ENCODE data around the gene OVAAL. TPM values are rescaled to one million over a fixed set of nuclear protein-coding genes. Genes with fewer than 3 reads are reported as not detected.
"Not testable (repeated sequence)": the region's sequence is repeated elsewhere in the genome, so short reads cannot be mapped to it uniquely, and the experiment has no call there.

The OVAAL gene
- total RNA-seq, 1 donor from 2014 or later: not detected

GRCh38 chr1:180545991-180546390 is 12.8 kb upstream of the OVAAL start:
- no peaks in the 10 kb centered on the region for H3K4me1 Mint-ChIP-seq (ENCODE audit: low read depth)
- intact Hi-C loops (cut with micrococcal nuclease): no loop called here
- no peaks in the 10 kb centered on the region for H3K36me3 Mint-ChIP-seq (ENCODE audit: low read depth)
- no peak overlapping the region for H3K27ac Mint-ChIP-seq
- no peak for DNase-seq (ENCODE audit: low spot score)
- H3K9me3 Mint-ChIP-seq: no peaks in the 10 kb centered on the region
- no peak overlapping the region for H3K4me3 Mint-ChIP-seq
- peaks cover 7% of the 10 kb centered on the region for H3K27me3 Mint-ChIP-seq (ENCODE audit: insufficient read depth)

- DNase-seq (ENCODE audit: low spot score): no peak
- no peak overlapping the region for H3K4me3 Mint-ChIP-seq
- no peak overlapping the region for H3K27ac Mint-ChIP-seq
- no peaks in the 10 kb centered on the region for H3K9me3 Mint-ChIP-seq
- no peaks in the 10 kb centered on the region for H3K4me1 Mint-ChIP-seq (ENCODE audit: low read depth)
- H3K36me3 Mint-ChIP-seq (ENCODE audit: low read depth): no peaks in the 10 kb centered on the region
- peaks cover 1% of the 10 kb centered on the region for H3K27me3 Mint-ChIP-seq (ENCODE audit: insufficient read depth)
- intact Hi-C loops (cut with micrococcal nuclease): no loop called here
Observed at GRCh38 chr1:180548686-180549317, 10.0 kb upstream of the OVAAL start.

- H3K36me3 Mint-ChIP-seq (ENCODE audit: low read depth); H3K27me3 Mint-ChIP-seq (ENCODE audit: insufficient read depth): not testable (repeated sequence)
Observed at GRCh38 chr1:180549770-180550169, 9.0 kb upstream of the OVAAL start.

GRCh38 chr1:180550241-180550640 is 8.5 kb upstream of the OVAAL start:
- no peak for DNase-seq (ENCODE audit: low spot score)
- H3K4me3 Mint-ChIP-seq: no peak overlapping the region
- intact Hi-C loops (cut with micrococcal nuclease): no loop called here

More at GRCh38 chr1:180549770-180550169, 9.0 kb upstream of the OVAAL start:
- H3K27ac Mint-ChIP-seq; H3K4me1 Mint-ChIP-seq (ENCODE audit: low read depth); intact Hi-C loops (cut with micrococcal nuclease); H3K9me3 Mint-ChIP-seq; H3K4me3 Mint-ChIP-seq; DNase-seq (ENCODE audit: low spot score): not testable (repeated sequence)

GRCh38 chr1:180551997-180552396 is 6.8 kb upstream of the OVAAL start:
- Mint-ChIP-seq H3K27ac (no peak overlapping the region), H3K27me3 (ENCODE audit: insufficient read depth) (no peaks in the 10 kb centered on the region), H3K9me3 (no peaks in the 10 kb centered on the region), H3K36me3 (ENCODE audit: low read depth) (no peaks in the 10 kb centered on the region), H3K4me3 (no peak overlapping the region), H3K4me1 (ENCODE audit: low read depth) (no peaks in the 10 kb centered on the region)
- intact Hi-C loops (cut with micrococcal nuclease): no loop called here
- no peak for DNase-seq (ENCODE audit: low spot score)

More at GRCh38 chr1:180550241-180550640, 8.5 kb upstream of the OVAAL start:
- no peaks in the 10 kb centered on the region for H3K27me3 Mint-ChIP-seq (ENCODE audit: insufficient read depth)
- no peaks in the 10 kb centered on the region for H3K9me3 Mint-ChIP-seq
- H3K4me1 Mint-ChIP-seq (ENCODE audit: low read depth): no peaks in the 10 kb centered on the region
- H3K27ac Mint-ChIP-seq: no peak overlapping the region
- H3K36me3 Mint-ChIP-seq (ENCODE audit: low read depth): no peaks in the 10 kb centered on the region

GRCh38 chr1:180553046-180553445 is 5.7 kb upstream of the OVAAL start:
- H3K4me3 Mint-ChIP-seq; H3K9me3 Mint-ChIP-seq; H3K27me3 Mint-ChIP-seq (ENCODE audit: insufficient read depth); H3K36me3 Mint-ChIP-seq (ENCODE audit: low read depth); H3K27ac Mint-ChIP-seq; intact Hi-C loops (cut with micrococcal nuclease); H3K4me1 Mint-ChIP-seq (ENCODE audit: low read depth); DNase-seq (ENCODE audit: low spot score): not testable (repeated sequence)

GRCh38 chr1:180555411-180555810 is 3.4 kb upstream of the OVAAL start:
- DNase-seq (ENCODE audit: low spot score): no peak
- peaks cover 11% of the 10 kb centered on the region for H3K27me3 Mint-ChIP-seq (ENCODE audit: insufficient read depth)
- no peak overlapping the region for H3K27ac Mint-ChIP-seq
- H3K4me1 Mint-ChIP-seq (ENCODE audit: low read depth): no peaks in the 10 kb centered on the region
- no peaks in the 10 kb centered on the region for H3K36me3 Mint-ChIP-seq (ENCODE audit: low read depth)
- no peak overlapping the region for H3K4me3 Mint-ChIP-seq
- no peaks in the 10 kb centered on the region for H3K9me3 Mint-ChIP-seq
- intact Hi-C loops (cut with micrococcal nuclease): no loop called here

- Mint-ChIP-seq H3K4me1 (ENCODE audit: low read depth) (peaks cover 5% of the 10 kb centered on the region), H3K27me3 (ENCODE audit: insufficient read depth) (peaks cover 18% of the 10 kb centered on the region), H3K27ac (no peak overlapping the region), H3K36me3 (ENCODE audit: low read depth) (no peaks in the 10 kb centered on the region), H3K4me3 (no peak overlapping the region), H3K9me3 (no peaks in the 10 kb centered on the region)
- intact Hi-C loops (cut with micrococcal nuclease): no loop called here
- DNase-seq (ENCODE audit: low spot score): no peak
Observed at GRCh38 chr1:180560200-180560867, 1.6 kb downstream of the OVAAL start.

GRCh38 chr1:180560868-180561600 is 2.3 kb downstream of the OVAAL start:
- H3K4me1 Mint-ChIP-seq (ENCODE audit: low read depth): peaks cover 5% of the 10 kb centered on the region

GRCh38 chr1:180562640-180563025 is 3.9 kb downstream of the OVAAL start:
- Mint-ChIP-seq H3K9me3 (no peaks in the 10 kb centered on the region), H3K27me3 (ENCODE audit: insufficient read depth) (peaks cover 32% of the 10 kb centered on the region), H3K4me3 (no peak overlapping the region), H3K36me3 (ENCODE audit: low read depth) (no peaks in the 10 kb centered on the region), H3K27ac (no peak overlapping the region), H3K4me1 (ENCODE audit: low read depth) (peaks cover 5% of the 10 kb centered on the region)
- DNase-seq (ENCODE audit: low spot score): no peak
- intact Hi-C loops (cut with micrococcal nuclease): no loop called here

More at GRCh38 chr1:180560868-180561600, 2.3 kb downstream of the OVAAL start:
- Mint-ChIP-seq H3K27me3 (ENCODE audit: insufficient read depth) (peaks cover 20% of the 10 kb centered on the region), H3K36me3 (ENCODE audit: low read depth) (no peaks in the 10 kb centered on the region), H3K9me3 (no peaks in the 10 kb centered on the region), H3K27ac (no peak overlapping the region), H3K4me3 (no peak overlapping the region)
- DNase-seq (ENCODE audit: low spot score): no peak
- intact Hi-C loops (cut with micrococcal nuclease): no loop called here

- DNase-seq (ENCODE audit: low spot score): no peak
- peaks cover 5% of the 10 kb centered on the region for H3K4me1 Mint-ChIP-seq (ENCODE audit: low read depth)
- H3K27me3 Mint-ChIP-seq (ENCODE audit: insufficient read depth): peaks cover 32% of the 10 kb centered on the region
- no peak overlapping the region for H3K27ac Mint-ChIP-seq
- intact Hi-C loops (cut with micrococcal nuclease): no loop called here
- H3K9me3 Mint-ChIP-seq: no peaks in the 10 kb centered on the region
- no peak overlapping the region for H3K4me3 Mint-ChIP-seq
- no peaks in the 10 kb centered on the region for H3K36me3 Mint-ChIP-seq (ENCODE audit: low read depth)
Observed at GRCh38 chr1:180563026-180563827, 4.5 kb downstream of the OVAAL start.

GRCh38 chr1:180565121-180565871 is 6.5 kb downstream of the OVAAL start:
- H3K27me3 Mint-ChIP-seq (ENCODE audit: insufficient read depth): peaks cover 23% of the 10 kb centered on the region
- no peaks in the 10 kb centered on the region for H3K9me3 Mint-ChIP-seq
- H3K4me3 Mint-ChIP-seq: no peak overlapping the region
- no peaks in the 10 kb centered on the region for H3K36me3 Mint-ChIP-seq (ENCODE audit: low read depth)
- intact Hi-C loops (cut with micrococcal nuclease): no loop called here
- H3K4me1 Mint-ChIP-seq (ENCODE audit: low read depth): peaks cover 5% of the 10 kb centered on the region
- DNase-seq (ENCODE audit: low spot score): no peak
- H3K27ac Mint-ChIP-seq: no peak overlapping the region
